DND-41 (cell line): Measurements from ENCODE around the gene LCTL.

Experiments used
- CTCF ChIP-seq: IDR thresholded peaks from 2 replicates; pipeline ENCODE4 v1.5.1; 2012; ENCODE audit warnings: borderline replicate concordance, low read length, moderate library complexity, mild to moderate bottlenecking; ENCODE audit not compliant: poor library complexity, severe bottlenecking; ENCODE audit errors: extremely low read depth
- EZH2 ChIP-seq: IDR thresholded peaks from 3 replicates; pipeline ENCODE4 v1.6.1; 2012; ENCODE audit warnings: borderline replicate concordance, low read depth, mild to moderate bottlenecking, moderate library complexity, low read length, inconsistent platforms; ENCODE audit not compliant: severe bottlenecking

- TF ChIP-seq CTCF: no peak
- no peak for TF ChIP-seq EZH2
Measured at GRCh38 chr15:66515901-66516322, 49.9 kb downstream of the LCTL start.
